ENCODE data around the gene UGT1A8.

- TF ChIP-seq ZNF274 (IDR thresholded peaks at IDR 0.05; ENCODE audit: low read depth, low read length) (no peak), YY1 (IDR thresholded peaks at IDR 0.05; ENCODE audit: insufficient read depth, insufficient read length) (no peak)
These were observed 11.8 kb upstream of the UGT1A8 start for GRCh38 chr2:233605680-233606079.

All from NT2/D1 (cell line).